ENCODE measurements around the gene NFIA. TPM values are rescaled to one million over a fixed set of nuclear protein-coding genes. Genes with fewer than 3 reads are reported as not detected.
A peak's percentile ranks its signal among the peaks of the same experiment; 100 is the strongest.

The NFIA gene
- total and polyA plus RNA-seq, 2 of the 13 experiments (the other 11 are each of a cell fraction or from before 2014, with no cell fraction given) = 14.7 to 28.5 TPM

- TF ChIP-seq ZNF503 (CRISPR knock-in tag; IDR thresholded peaks at IDR 0.05) (peak; percentile 53; the same call in 1 of the 2 replicates), ZNF879 (CRISPR knock-in tag; IDR thresholded peaks at IDR 0.05) (no peak), HDAC2 (CRISPR knock-in tag; IDR thresholded peaks at IDR 0.05) (peak; percentile 65), TAF1 (CRISPR knock-in tag; IDR thresholded peaks at IDR 0.05) (no peak), DZIP1 (CRISPR knock-in tag; IDR thresholded peaks at IDR 0.05) (no peak), TMF1 (CRISPR knock-in tag; IDR thresholded peaks at IDR 0.05; ENCODE audit: low read depth) (no peak), ZNF20 (CRISPR knock-in tag; IDR thresholded peaks at IDR 0.05) (no peak), IRF2 (CRISPR knock-in tag; IDR thresholded peaks at IDR 0.05) (peak; percentile 15; the same call in 1 of the 2 replicates), ZNF512 (CRISPR knock-in tag; IDR thresholded peaks at IDR 0.05) (no peak), ZNF781 (CRISPR knock-in tag; IDR thresholded peaks at IDR 0.05; ENCODE audit: borderline replicate concordance, not compliant biosample characterization) (no peak), ERF (CRISPR knock-in tag; IDR thresholded peaks at IDR 0.05) (0 out of 2 replicates have a peak, but pooled peaks have one; percentile 48), SRY (CRISPR knock-in tag; IDR thresholded peaks at IDR 0.05) (no peak), CBX2 (IDR thresholded peaks at IDR 0.05; ENCODE audit: low read depth, low read length) (no peak), CBX2 (CRISPR knock-in tag; IDR thresholded peaks at IDR 0.05; ENCODE audit: low read depth) (no peak), KLF6 (CRISPR knock-in tag; IDR thresholded peaks at IDR 0.05) (no peak), SOX6 (IDR thresholded peaks at IDR 0.05) (no peak), SOX6 (CRISPR knock-in tag; IDR thresholded peaks at IDR 0.05) (peak; percentile 89), AKNA (CRISPR knock-in tag; IDR thresholded peaks at IDR 0.05; ENCODE audit: borderline replicate concordance) (no peak), SRSF4 (IDR thresholded peaks at IDR 0.05; ENCODE audit: low read depth, low read length, poor library complexity, severe bottlenecking) (no peak), NKX3-1 (CRISPR knock-in tag; IDR thresholded peaks at IDR 0.05) (no peak)
These were observed 256.5 kb downstream of the NFIA start (continued) for GRCh38 chr1:61338899-61339298.
